ENCODE data around the gene AHCYL2.

GRCh38 chr7:129461809-129462208, 237.0 kb downstream of the AHCYL2 start:
- no peak for TF ChIP-seq POLR2A (IDR thresholded peaks at IDR 0.05)
- TF ChIP-seq, protein P1, sequence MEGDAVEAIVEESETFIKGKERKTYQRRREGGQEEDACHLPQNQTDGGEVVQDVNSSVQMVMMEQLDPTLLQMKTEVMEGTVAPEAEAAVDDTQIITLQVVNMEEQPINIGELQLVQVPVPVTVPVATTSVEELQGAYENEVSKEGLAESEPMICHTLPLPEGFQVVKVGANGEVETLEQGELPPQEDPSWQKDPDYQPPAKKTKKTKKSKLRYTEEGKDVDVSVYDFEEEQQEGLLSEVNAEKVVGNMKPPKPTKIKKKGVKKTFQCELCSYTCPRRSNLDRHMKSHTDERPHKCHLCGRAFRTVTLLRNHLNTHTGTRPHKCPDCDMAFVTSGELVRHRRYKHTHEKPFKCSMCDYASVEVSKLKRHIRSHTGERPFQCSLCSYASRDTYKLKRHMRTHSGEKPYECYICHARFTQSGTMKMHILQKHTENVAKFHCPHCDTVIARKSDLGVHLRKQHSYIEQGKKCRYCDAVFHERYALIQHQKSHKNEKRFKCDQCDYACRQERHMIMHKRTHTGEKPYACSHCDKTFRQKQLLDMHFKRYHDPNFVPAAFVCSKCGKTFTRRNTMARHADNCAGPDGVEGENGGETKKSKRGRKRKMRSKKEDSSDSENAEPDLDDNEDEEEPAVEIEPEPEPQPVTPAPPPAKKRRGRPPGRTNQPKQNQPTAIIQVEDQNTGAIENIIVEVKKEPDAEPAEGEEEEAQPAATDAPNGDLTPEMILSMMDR (IDR thresholded peaks at IDR 0.05): no peak

All from adrenal gland (tissue), 5 donors.